Fibroblast of lung (primary cell): ENCODE measurements around the gene TMEM62. TPM values are rescaled to one million over a fixed set of nuclear protein-coding genes. Genes with fewer than 3 reads are reported as not detected.

Experiments used
- DNase-seq, 2 donors: peaks; one replicate each; pipeline versions ENCODE4 v3.0.0 to v3.0.0-alpha.2; 2010; ENCODE audit warnings: low read depth in 2 of 2
- H2AFZ ChIP-seq: 2 replicates; pipeline ENCODE4 v1.5.1; 2012; ENCODE audit warnings: low read length, control low read depth, inconsistent platforms
- H3K27ac ChIP-seq: 2 replicates; pipeline ENCODE4 v1.5.1; 2011; ENCODE audit warnings: low read length, control low read depth; ENCODE audit not compliant: insufficient read depth
- H3K27me3 ChIP-seq: 2 replicates; pipeline ENCODE4 v1.5.1; 2011; ENCODE audit warnings: mild to moderate bottlenecking, low read length; ENCODE audit not compliant: control insufficient read depth, insufficient read depth
- H3K36me3 ChIP-seq: 2 replicates; pipeline ENCODE4 v1.5.1; 2011; ENCODE audit warnings: low read length; ENCODE audit not compliant: control insufficient read depth, insufficient read depth
- H3K4me1 ChIP-seq: 2 replicates; pipeline ENCODE4 v1.5.1; 2011; ENCODE audit warnings: low read length; ENCODE audit not compliant: control insufficient read depth, insufficient read depth; ENCODE audit errors: extremely low read depth
- H3K4me2 ChIP-seq: 2 replicates; pipeline ENCODE4 v1.5.1; 2011; ENCODE audit warnings: low read length, control low read depth; ENCODE audit not compliant: insufficient read depth; ENCODE audit errors: extremely low read depth
- H3K4me3 ChIP-seq, 4 experiments: fragments of 200-600 bp in 1 of 4; sonication (generic) in 1 of 4; replicated peaks in 1 of 4; 2 replicates each; pipeline ENCODE4 v1.5.1; 2011 to 2016; ENCODE audit warnings: low read length in 4 of 4, low read depth in 3 of 4, mild to moderate bottlenecking in 3 of 4, control low read depth in 2 of 4, inconsistent platforms in 1 of 4, mixed read lengths in 1 of 4; ENCODE audit not compliant: insufficient read depth in 1 of 4; ENCODE audit errors: control extremely low read depth in 1 of 4
- H3K79me2 ChIP-seq: 2 replicates; pipeline ENCODE4 v1.5.1; 2012; ENCODE audit warnings: mild to moderate bottlenecking, low read length, inconsistent platforms; ENCODE audit not compliant: control insufficient read depth, insufficient read depth
- H3K9ac ChIP-seq: 2 replicates; pipeline ENCODE4 v1.5.1; 2011; ENCODE audit warnings: mild to moderate bottlenecking, low read length, control low read depth; ENCODE audit not compliant: insufficient read depth
- H3K9me3 ChIP-seq: 2 replicates; pipeline ENCODE4 v1.5.1; 2012; ENCODE audit warnings: low read depth, low read length; ENCODE audit not compliant: control insufficient read depth, insufficient read depth
- H4K20me1 ChIP-seq: 2 replicates; pipeline ENCODE4 v1.5.1; 2011; ENCODE audit warnings: low read length; ENCODE audit not compliant: control insufficient read depth, insufficient read depth; ENCODE audit errors: extremely low read depth
- EZH2 ChIP-seq: IDR thresholded peaks from 2 replicates; pipeline ENCODE4 v1.5.1; 2012; ENCODE audit warnings: low read length, control low read depth, mild to moderate bottlenecking; ENCODE audit errors: missing control alignments
- polyA plus RNA-seq, 2 donors: library from polyadenylated mRNA; depleted of rRNA in 1 of 2; stranded (reverse) in 1 of 2; unstranded in 1 of 2; fragments of >200 nt; gene quantifications; 2 replicates each; pipeline ENCODE4 v1.2.1, GENCODE V29; 2011 to 2012; ENCODE audit warnings: missing spikeins in 1 of 2
- total RNA-seq: library from RNA; depleted of rRNA; stranded (reverse); fragments of >200 nt; gene quantifications from 2 replicates; pipeline ENCODE4 v1.2.1, GENCODE V29; 2014
- TF ChIP-seq, protein P1 (sequence below), 2 donors: IDR thresholded peaks in 1 of 2; conservative IDR thresholded peaks in 1 of 2; 1 replicate in 1 of 2; 2 replicates in 1 of 2; pipeline ENCODE4 v1.5.1; 2011 to 2012; ENCODE audit warnings: low read length in 2 of 2, control low read depth in 1 of 2, inconsistent platforms in 1 of 2, low read depth in 1 of 2, mild to moderate bottlenecking in 1 of 2

The TMEM62 gene
- total and polyA plus RNA-seq, 2 donors (not counting 1 experiment from before 2014, with no cell fraction given): 10.7 to 20.8 TPM

DNA sequence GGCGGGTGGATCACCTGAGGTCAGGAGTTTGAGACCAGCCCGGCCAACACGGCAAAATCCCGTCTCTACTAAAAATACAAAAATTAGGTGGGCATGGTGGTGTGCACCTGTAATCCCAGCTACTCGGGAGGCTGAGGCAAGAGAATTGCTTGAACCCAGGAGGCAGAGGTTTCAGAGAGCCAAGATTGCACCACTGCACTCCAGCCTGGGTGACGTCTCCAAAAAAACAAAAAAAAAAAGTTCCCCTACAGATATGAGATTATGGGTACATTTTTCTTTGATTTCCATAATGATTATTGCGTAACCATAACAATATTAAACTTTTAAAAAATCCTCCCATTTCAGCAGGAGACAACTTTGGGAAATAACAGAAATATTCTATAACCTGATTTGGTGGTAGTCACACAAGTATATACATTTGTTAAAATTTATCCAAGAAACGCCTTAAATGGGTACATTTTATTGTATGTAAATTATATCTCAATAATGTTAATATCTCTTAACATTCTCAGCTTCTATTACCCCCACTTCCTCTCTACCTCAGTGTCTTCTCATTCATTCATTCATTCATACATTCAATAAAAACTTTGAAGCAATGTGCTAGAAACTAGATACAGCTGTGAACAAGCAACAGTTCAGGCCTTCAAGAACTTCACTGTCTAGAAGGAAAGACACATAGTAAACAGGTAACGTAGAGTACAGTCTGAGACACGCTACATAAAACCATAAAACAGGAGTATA is 34.1 kb upstream of the TMEM62 start:
- Histone ChIP-seq H3K4me1 (peaks cover 8% of the 10 kb centered on the region), H3K27ac (no peak overlapping the region), H2AFZ (no peak overlapping the region), H3K9ac (no peak overlapping the region), H3K9me3 (no peaks in the 10 kb centered on the region), H3K36me3 (peaks cover 4% of the 10 kb centered on the region), H3K27me3 (no peaks in the 10 kb centered on the region), H4K20me1 (no peaks in the 10 kb centered on the region), H3K4me2 (no peak overlapping the region), H3K4me3 (no peak overlapping the region), H3K79me2 (peaks cover 51% of the 10 kb centered on the region)
- DNase-seq: no peak
- TF ChIP-seq EZH2: no peak
- TF ChIP-seq, protein P1, sequence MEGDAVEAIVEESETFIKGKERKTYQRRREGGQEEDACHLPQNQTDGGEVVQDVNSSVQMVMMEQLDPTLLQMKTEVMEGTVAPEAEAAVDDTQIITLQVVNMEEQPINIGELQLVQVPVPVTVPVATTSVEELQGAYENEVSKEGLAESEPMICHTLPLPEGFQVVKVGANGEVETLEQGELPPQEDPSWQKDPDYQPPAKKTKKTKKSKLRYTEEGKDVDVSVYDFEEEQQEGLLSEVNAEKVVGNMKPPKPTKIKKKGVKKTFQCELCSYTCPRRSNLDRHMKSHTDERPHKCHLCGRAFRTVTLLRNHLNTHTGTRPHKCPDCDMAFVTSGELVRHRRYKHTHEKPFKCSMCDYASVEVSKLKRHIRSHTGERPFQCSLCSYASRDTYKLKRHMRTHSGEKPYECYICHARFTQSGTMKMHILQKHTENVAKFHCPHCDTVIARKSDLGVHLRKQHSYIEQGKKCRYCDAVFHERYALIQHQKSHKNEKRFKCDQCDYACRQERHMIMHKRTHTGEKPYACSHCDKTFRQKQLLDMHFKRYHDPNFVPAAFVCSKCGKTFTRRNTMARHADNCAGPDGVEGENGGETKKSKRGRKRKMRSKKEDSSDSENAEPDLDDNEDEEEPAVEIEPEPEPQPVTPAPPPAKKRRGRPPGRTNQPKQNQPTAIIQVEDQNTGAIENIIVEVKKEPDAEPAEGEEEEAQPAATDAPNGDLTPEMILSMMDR (conservative IDR thresholded peaks at IDR 0.05 in 1 of 2, IDR thresholded peaks at IDR 0.05 in 1 of 2; ENCODE audit: low read depth in 1 of 2, low read length in 2 of 2): no peak

- peaks cover 60% of the 10 kb centered on the region for H3K79me2 ChIP-seq
- peaks cover 4% of the 10 kb centered on the region for H3K36me3 ChIP-seq
- DNase-seq: no peak
- H3K9me3 ChIP-seq: no peaks in the 10 kb centered on the region
- H3K4me3 ChIP-seq: no peak overlapping the region
- H3K9ac ChIP-seq: no peak overlapping the region
- TF ChIP-seq, protein P1 (conservative IDR thresholded peaks at IDR 0.05 in 1 of 2, IDR thresholded peaks at IDR 0.05 in 1 of 2; ENCODE audit: low read depth in 1 of 2, low read length in 2 of 2): no peak
- TF ChIP-seq EZH2: no peak
- peaks cover 9% of the 10 kb centered on the region for H3K4me1 ChIP-seq
- H3K4me2 ChIP-seq: no peak overlapping the region
- no peaks in the 10 kb centered on the region for H3K27me3 ChIP-seq
- H2AFZ ChIP-seq: no peak overlapping the region
- H3K27ac ChIP-seq: no peak overlapping the region
- H4K20me1 ChIP-seq: no peaks in the 10 kb centered on the region
These were observed 32.4 kb upstream of the TMEM62 start for GRCh38 chr15:43100971-43101370.

- Histone ChIP-seq H3K9ac (no peak overlapping the region), H3K4me3 (no peak overlapping the region), H3K27ac (no peak overlapping the region), H3K4me2 (no peak overlapping the region), H3K4me1 (peaks cover 3% of the 10 kb centered on the region), H3K9me3 (no peaks in the 10 kb centered on the region), H3K36me3 (peaks cover 4% of the 10 kb centered on the region), H3K79me2 (peaks cover 57% of the 10 kb centered on the region), H3K27me3 (no peaks in the 10 kb centered on the region), H4K20me1 (no peaks in the 10 kb centered on the region), H2AFZ (no peak overlapping the region)
- DNase-seq: no peak
- TF ChIP-seq EZH2: no peak
- TF ChIP-seq, protein P1 (conservative IDR thresholded peaks at IDR 0.05 in 1 of 2, IDR thresholded peaks at IDR 0.05 in 1 of 2; ENCODE audit: low read depth in 1 of 2, low read length in 2 of 2): no peak
These were observed 31.2 kb upstream of the TMEM62 start for GRCh38 chr15:43102187-43102586.
